Vagina (tissue), 2 donors: ENCODE data around the gene TMEM244. TPM values are rescaled to one million over a fixed set of nuclear protein-coding genes. Genes with fewer than 3 reads are reported as not detected.

ENCODE experiments used
- DNase-seq, 2 donors: peaks; one replicate each; pipeline ENCODE4 v3.0.0-alpha.2; 2017; ENCODE audit errors: extremely low spot score in 2 of 2
- H3K27ac ChIP-seq: fragments of 200-600 bp; sonication (generic); one replicate; pipeline ENCODE4 v1.5.1; 2019
- H3K27me3 ChIP-seq: fragments of 200-600 bp; sonication (generic); one replicate; pipeline ENCODE4 v1.5.1; 2019
- H3K36me3 ChIP-seq, 2 donors: fragments of 200-600 bp; sonication (generic); one replicate each; pipeline ENCODE4 v1.5.1; 2017 to 2019
- H3K4me1 ChIP-seq: fragments of 200-600 bp; sonication (generic); one replicate; pipeline ENCODE4 v1.5.1; 2019
- H3K4me3 ChIP-seq, 2 donors: fragments of 200-600 bp; sonication (generic); 1 replicate in 1 of 2; 2 replicates in 1 of 2; pipeline ENCODE4 v1.5.1; 2016 to 2019
- H3K9me3 ChIP-seq: fragments of 200-600 bp; sonication (generic); one replicate; pipeline ENCODE4 v1.5.1; 2019
- CTCF ChIP-seq, 3 experiments: fragments of 450-650 bp in 2 of 3; fragments of 200-600 bp in 1 of 3; sonication (generic) in 1 of 3; IDR thresholded peaks; one replicate each; pipeline ENCODE4 v1.5.1; 2017 to 2019; ENCODE audit warnings: antibody characterized with exemption in 3 of 3, mild to moderate bottlenecking in 2 of 3, moderate library complexity in 2 of 3
- POLR2A ChIP-seq, 2 donors: fragments of 450-650 bp; IDR thresholded peaks; one replicate each; pipeline ENCODE4 v1.6.1; 2017; ENCODE audit warnings: antibody characterized with exemption in 2 of 2, mild to moderate bottlenecking in 2 of 2, moderate library complexity in 2 of 2
- POLR2AphosphoS5 ChIP-seq, 2 donors: sonication (generic); formaldehyde crosslinking; IDR thresholded peaks; one replicate each; pipeline ENCODE4 v1.9.0; 2017; ENCODE audit warnings: antibody characterized with exemption in 2 of 2, mild to moderate bottlenecking in 2 of 2, low read depth in 1 of 2; ENCODE audit not compliant: insufficient read depth in 1 of 2
- intact Hi-C: fragments of 100-400 bp; cut with DNase I; formaldehyde crosslinking; loops from one replicate; pipeline ENCODE4 v1.15.1; 2023
- total RNA-seq: library from RNA; depleted of rRNA; stranded (reverse); fragments of >200 nt; gene quantifications from one replicate; pipeline ENCODE4 v1.2.3, GENCODE V29; 2016

The TMEM244 gene
- total RNA-seq, 1 donor from 2014 or later = not detected

GRCh38 chr6:129859524-129859923 is 1.6 kb downstream of the TMEM244 start:
- intact Hi-C loops = no loop called here
- no peak overlapping the region for H3K4me3 ChIP-seq

GRCh38 chr6:129857838-129858237 is 3.3 kb downstream of the TMEM244 start:
- Histone ChIP-seq H3K27ac (no peak overlapping the region), H3K4me1 (no peaks in the 10 kb centered on the region), H3K9me3 (no peaks in the 10 kb centered on the region), H3K4me3 (no peak overlapping the region), H3K36me3 (no peaks in the 10 kb centered on the region), H3K27me3 (no peaks in the 10 kb centered on the region)
- TF ChIP-seq CTCF (IDR thresholded peaks at IDR 0.05) = no peak
- TF ChIP-seq POLR2AphosphoS5 (IDR thresholded peaks at IDR 0.05; ENCODE audit: insufficient read depth in 1 of 2, low read depth in 1 of 2) = no peak
- no peak for TF ChIP-seq POLR2A (IDR thresholded peaks at IDR 0.05)
- DNase-seq = no peak
- intact Hi-C loops = no loop called here

More at GRCh38 chr6:129859524-129859923, 1.6 kb downstream of the TMEM244 start:
- Histone ChIP-seq H3K27me3 (no peaks in the 10 kb centered on the region), H3K4me1 (no peaks in the 10 kb centered on the region), H3K36me3 (no peaks in the 10 kb centered on the region), H3K9me3 (no peaks in the 10 kb centered on the region), H3K27ac (no peak overlapping the region)
- TF ChIP-seq POLR2A (IDR thresholded peaks at IDR 0.05) (no peak), POLR2AphosphoS5 (IDR thresholded peaks at IDR 0.05; ENCODE audit: insufficient read depth in 1 of 2, low read depth in 1 of 2) (no peak), CTCF (IDR thresholded peaks at IDR 0.05) (no peak)
- DNase-seq = no peak

- no peak overlapping the region for H3K27ac ChIP-seq
- no peaks in the 10 kb centered on the region for H3K4me1 ChIP-seq
- intact Hi-C loops = no loop called here
- no peak for DNase-seq
- TF ChIP-seq POLR2A (IDR thresholded peaks at IDR 0.05) (no peak), POLR2AphosphoS5 (IDR thresholded peaks at IDR 0.05; ENCODE audit: insufficient read depth in 1 of 2, low read depth in 1 of 2) (no peak), CTCF (IDR thresholded peaks at IDR 0.05) (no peak)
- H3K4me3 ChIP-seq = no peak overlapping the region
- no peaks in the 10 kb centered on the region for H3K36me3 ChIP-seq
- no peaks in the 10 kb centered on the region for H3K27me3 ChIP-seq
- no peaks in the 10 kb centered on the region for H3K9me3 ChIP-seq
Observed at GRCh38 chr6:129853996-129854711, 7.0 kb downstream of the TMEM244 start.

- no peaks in the 10 kb centered on the region for H3K27me3 ChIP-seq
- no peak for DNase-seq
- H3K9me3 ChIP-seq = no peaks in the 10 kb centered on the region
- no peaks in the 10 kb centered on the region for H3K36me3 ChIP-seq
- no peak overlapping the region for H3K27ac ChIP-seq
- intact Hi-C loops = no loop called here
- H3K4me3 ChIP-seq = no peak overlapping the region
- no peaks in the 10 kb centered on the region for H3K4me1 ChIP-seq
- TF ChIP-seq POLR2A (IDR thresholded peaks at IDR 0.05) = no peak
- no peak for TF ChIP-seq CTCF (IDR thresholded peaks at IDR 0.05)
- no peak for TF ChIP-seq POLR2AphosphoS5 (IDR thresholded peaks at IDR 0.05; ENCODE audit: insufficient read depth in 1 of 2, low read depth in 1 of 2)
Observed at GRCh38 chr6:129852257-129852858, 8.8 kb downstream of the TMEM244 start.

GRCh38 chr6:129849456-129849855 is 11.7 kb downstream of the TMEM244 start:
- intact Hi-C loops = no loop called here
- no peak overlapping the region for H3K27ac ChIP-seq
- no peaks in the 10 kb centered on the region for H3K27me3 ChIP-seq
- no peak overlapping the region for H3K4me3 ChIP-seq
- TF ChIP-seq POLR2AphosphoS5 (IDR thresholded peaks at IDR 0.05; ENCODE audit: insufficient read depth in 1 of 2, low read depth in 1 of 2) (no peak), CTCF (IDR thresholded peaks at IDR 0.05) (no peak), POLR2A (IDR thresholded peaks at IDR 0.05) (no peak)
- H3K4me1 ChIP-seq = no peaks in the 10 kb centered on the region
- DNase-seq = no peak
- H3K36me3 ChIP-seq = no peaks in the 10 kb centered on the region
- H3K9me3 ChIP-seq = no peaks in the 10 kb centered on the region
